Frontal cortex (tissue), 4 donors: ENCODE results near the gene CYP4F11. TPM values are rescaled to one million over a fixed set of nuclear protein-coding genes. Genes with fewer than 3 reads are reported as not detected.
"Not testable (repeated sequence)": the region's sequence is repeated elsewhere in the genome, so short reads cannot be mapped to it uniquely, and the experiment has no call there.

Source experiments
- DNase-seq, 2 donors: peaks; one replicate each; pipeline ENCODE4 v3.0.0; 2012; ENCODE audit warnings: low spot score in 2 of 2
- FAIRE-seq: peaks from 2 replicates; lab custom pipeline; 2012; peaks lifted over from hg19 to GRCh38; lab: Jason Lieb, UNC
- total RNA-seq: library from RNA; depleted of rRNA; stranded (reverse); fragments of >200 nt; gene quantifications from one replicate; pipeline ENCODE4 v1.2.3, GENCODE V29; 2014
- donor health status: control.
- donor health status: control.
- donor health status: control.

The CYP4F11 gene
- total RNA-seq, 1 donor from 2014 or later: not detected

DNA sequence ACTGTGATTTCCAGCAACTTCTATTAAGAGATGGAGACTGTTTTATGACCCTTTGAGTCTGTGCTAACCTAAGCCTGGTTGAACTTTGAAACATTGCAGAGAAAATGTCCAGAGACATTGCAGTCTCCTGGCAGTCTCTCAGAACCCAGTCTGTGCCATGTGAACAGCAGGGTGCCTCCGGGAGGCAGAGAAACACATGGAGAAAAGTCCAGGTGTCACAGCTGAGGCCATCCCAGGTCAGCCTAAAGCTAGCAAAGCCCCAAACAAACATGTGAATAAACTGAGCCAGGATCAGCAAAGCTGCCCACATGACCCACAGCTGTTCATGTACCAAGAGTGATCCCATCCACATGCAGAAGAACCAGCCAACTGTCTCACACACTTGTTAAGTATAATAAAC, 7.8 kb downstream of the CYP4F11 start:
- FAIRE-seq: no peak
- DNase-seq: no peak

DNA sequence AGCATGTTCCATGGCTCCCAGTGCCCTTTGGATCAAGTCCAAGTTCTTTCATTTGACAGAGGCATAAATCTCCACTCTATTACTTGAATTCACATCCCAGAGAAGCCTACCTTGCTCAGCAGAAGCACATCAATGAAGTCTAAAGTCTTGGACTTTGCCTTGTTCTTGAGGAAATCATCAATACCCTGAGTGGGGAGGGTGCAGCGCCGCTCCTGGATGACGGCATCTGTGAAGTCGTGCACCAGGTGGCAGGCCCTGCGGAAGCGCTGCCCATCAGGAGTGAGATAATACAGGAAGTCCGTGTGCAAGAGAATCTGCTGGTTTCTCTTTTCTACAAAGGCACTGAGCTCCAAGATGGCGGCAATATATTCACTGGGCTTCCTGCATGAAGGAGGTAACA, 10.6 kb downstream of the CYP4F11 start:
- DNase-seq (no peak), FAIRE-seq (no peak)

DNA sequence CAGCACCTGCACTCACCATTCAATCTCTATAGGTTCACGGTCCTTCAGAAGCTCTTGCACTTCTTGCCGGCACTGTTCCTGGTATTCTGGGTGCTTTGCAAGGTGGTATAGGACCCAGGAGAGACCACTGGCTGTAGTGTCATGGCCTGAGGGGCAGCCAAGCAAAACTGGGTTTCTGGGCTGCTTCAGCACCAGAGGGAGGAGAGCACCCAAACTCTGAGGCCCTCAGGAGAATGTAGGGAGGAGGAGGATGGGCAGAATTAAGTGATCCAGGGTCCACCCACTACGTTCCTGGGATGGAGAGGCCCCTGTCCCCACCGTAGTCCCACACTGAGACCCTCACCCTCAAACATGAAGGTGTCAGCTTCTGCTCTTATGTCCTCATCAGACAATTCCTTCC, 12.3 kb downstream of the CYP4F11 start:
- no peak for DNase-seq
- no peak for FAIRE-seq

GRCh38 chr19:15919243-15919642, 15.1 kb downstream of the CYP4F11 start:
- FAIRE-seq: no peak

DNA sequence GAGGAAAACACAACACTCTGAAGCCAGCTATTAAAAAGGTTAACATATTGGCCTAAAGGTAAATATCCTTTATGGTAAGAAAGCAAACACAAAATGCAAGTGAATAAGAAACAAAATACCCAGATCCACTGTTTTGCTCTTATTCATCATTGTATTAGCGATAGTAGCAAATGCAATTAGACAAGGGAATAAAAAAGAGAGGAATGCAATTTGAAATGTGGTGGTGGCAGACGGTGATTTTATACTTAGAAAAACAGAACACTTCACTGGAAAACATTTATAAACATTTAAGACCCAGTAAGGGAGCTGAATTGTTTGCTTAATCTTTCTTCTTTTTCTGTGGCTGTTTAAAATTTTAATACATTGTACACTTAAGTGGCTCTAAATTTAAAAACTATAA, 19.2 kb downstream of the CYP4F11 start:
- DNase-seq: no peak
- no peak for FAIRE-seq

More at GRCh38 chr19:15919243-15919642, 15.1 kb downstream of the CYP4F11 start:
- no peak for DNase-seq

DNA sequence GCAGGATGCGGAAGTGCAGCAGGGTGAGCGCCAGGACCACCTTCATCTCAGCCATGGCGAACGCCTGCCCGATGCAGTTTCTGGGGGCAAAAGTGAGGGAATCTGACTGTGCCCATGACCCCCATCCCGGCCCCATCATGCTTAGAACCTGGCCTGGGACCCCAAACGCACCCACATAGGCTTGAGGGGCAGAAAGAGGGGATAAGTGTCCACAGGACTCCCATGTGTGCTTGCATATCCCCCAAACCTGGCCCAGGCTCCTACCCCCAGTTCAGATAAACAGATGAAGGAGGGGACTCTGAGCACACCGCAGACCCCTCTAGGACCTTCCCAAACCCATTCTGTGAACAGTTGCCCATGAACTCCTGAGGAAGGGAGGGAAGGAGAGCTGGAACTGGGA, 20.5 kb downstream of the CYP4F11 start:
- FAIRE-seq (no peak), DNase-seq (no peak)

DNA sequence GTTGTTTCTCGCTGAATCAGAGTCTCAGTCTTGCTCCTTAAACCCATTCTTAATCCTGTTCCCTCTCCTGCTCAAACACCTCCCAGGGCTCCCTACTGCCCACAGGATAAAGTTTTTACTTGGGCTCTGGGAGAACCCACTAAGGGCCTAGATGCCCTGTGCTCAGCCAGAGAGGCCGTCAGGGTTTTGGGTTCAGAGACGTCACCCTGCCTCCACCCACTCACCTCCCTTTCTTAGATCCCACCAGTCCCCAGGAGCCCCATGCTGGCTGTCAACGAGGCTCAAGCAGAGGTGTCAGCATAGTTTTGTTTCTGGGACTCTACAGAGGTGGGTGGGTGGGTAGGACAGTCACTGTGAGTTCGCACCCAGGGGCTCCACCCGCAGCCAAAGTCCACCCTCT, 20.9 kb downstream of the CYP4F11 start:
- DNase-seq: no peak
- FAIRE-seq: no peak

GRCh38 chr19:15911599-15912235, 22.6 kb downstream of the CYP4F11 start:
- DNase-seq (no peak), FAIRE-seq (no peak)

DNA sequence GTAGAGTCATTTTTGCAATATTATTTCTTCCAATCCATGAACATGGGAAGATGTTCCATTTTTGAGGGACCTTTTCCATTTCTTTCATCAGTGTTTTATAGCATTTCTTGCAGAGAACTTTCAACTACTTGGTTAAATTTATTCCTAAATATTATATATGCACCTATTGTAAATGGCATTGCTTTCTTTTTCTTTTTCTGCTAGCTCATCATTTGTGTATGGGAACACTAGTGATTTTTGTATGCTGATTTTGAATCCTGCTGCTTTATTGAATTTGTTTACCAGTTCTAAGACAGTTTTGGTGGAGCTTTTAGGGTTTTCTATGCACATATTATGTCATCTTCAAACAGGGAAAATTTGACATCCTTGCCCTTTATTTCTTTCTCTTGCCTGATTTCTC, 29.3 kb downstream of the CYP4F11 start:
- FAIRE-seq (no peak), DNase-seq (no peak)

- not testable (repeated sequence) for DNase-seq, FAIRE-seq
Observed at GRCh38 chr19:15902898-15903297, 31.4 kb downstream of the CYP4F11 start.

- FAIRE-seq: no peak
- DNase-seq: no peak
Observed at GRCh38 chr19:15902254-15902653, 32.1 kb downstream of the CYP4F11 start.

DNA sequence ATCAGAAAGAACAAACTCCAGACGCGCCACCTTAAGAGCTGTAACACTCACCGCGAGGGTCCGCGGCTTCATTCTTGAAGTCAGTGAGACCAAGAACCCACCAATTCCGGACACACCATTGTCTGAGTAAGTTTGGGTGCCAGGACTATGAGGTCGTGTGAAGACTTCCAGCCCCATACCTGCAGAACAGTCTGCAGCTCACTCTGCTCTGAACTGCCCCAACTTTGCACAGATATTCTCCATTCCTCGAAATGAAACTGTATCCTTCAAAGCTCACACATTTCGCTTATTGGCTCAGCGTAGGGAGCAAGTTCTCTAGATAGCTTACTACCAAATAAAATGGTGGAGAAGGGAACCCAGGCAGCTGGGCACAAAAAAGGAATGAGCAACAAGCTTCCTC, 33.8 kb downstream of the CYP4F11 start:
- FAIRE-seq: no peak
- no peak for DNase-seq

DNA sequence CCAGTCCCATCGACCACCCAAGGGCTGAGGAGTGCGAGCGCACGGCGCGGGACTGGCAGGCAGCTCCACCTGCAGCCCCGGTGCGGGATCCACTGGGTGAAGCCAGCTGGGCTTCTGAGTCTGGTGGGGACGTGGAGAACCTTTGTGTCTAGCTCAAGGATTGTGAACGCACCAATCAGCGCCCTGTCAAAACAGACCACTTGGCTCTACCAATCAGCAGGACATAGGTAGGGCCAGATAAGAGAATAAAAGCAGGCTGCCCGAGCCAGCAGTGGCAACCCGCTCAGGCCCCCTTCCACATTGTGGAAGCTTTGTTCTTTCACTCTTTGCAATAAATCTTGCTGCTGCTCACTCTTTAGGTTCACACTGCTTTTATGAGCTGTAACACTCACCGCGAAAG, 34.3 kb downstream of the CYP4F11 start:
- not testable (repeated sequence) for FAIRE-seq, DNase-seq

DNA sequence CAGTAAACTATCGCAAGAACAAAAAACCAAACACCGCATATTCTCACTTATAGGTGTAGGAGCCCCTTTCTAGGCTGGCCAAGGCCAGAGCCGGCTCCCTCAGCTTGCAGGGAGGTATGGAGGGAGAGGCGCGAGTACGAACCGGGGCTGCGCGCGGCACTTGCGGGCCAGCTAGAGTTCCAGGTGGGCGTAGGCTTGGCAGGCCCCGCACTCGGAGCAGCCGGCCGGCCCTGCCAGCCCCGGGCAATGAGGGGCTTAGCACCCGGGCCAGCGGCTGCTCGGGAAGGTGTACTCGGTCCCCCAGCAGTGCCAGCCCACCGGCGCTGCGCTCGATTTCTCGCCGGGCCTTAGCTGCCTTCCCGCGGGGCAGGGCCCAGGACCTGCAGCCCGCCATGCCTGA, 34.8 kb downstream of the CYP4F11 start:
- FAIRE-seq, DNase-seq: not testable (repeated sequence)

DNA sequence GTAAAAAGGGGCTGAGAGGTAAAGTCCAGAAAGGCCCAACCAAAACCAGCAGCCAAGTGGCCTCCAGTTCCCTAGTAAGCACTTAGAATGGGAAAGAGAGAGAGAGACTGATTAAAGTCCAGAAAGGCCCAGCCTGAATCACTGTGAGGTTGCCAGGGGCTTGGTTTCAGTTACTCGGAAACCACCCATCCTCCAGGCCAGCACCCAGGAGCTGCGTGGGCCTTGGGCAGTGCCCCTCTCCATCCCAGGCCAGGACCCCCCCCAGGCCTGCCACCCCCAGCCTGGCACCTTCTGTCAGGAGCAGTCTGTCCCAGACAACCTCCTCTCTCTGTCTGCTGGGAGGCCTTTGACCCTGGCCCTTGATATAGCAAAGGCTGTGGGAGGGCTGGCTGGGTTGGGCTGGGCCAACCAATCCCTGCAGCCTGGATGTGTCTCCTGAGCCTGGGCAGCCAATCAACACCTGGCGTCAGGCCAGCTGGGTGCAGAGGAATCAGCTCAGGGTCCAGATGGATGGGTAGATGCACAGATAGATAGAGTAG, 36.5 kb downstream of the CYP4F11 start, which contains the start of gene CYP4F2:
CYP4F2 (minus strand) TSS at position 337 of the 539 bp plus-strand sequence. CDS start 463 bp downstream, outside the sequence.
- DNase-seq (no peak), FAIRE-seq (no peak)

DNA sequence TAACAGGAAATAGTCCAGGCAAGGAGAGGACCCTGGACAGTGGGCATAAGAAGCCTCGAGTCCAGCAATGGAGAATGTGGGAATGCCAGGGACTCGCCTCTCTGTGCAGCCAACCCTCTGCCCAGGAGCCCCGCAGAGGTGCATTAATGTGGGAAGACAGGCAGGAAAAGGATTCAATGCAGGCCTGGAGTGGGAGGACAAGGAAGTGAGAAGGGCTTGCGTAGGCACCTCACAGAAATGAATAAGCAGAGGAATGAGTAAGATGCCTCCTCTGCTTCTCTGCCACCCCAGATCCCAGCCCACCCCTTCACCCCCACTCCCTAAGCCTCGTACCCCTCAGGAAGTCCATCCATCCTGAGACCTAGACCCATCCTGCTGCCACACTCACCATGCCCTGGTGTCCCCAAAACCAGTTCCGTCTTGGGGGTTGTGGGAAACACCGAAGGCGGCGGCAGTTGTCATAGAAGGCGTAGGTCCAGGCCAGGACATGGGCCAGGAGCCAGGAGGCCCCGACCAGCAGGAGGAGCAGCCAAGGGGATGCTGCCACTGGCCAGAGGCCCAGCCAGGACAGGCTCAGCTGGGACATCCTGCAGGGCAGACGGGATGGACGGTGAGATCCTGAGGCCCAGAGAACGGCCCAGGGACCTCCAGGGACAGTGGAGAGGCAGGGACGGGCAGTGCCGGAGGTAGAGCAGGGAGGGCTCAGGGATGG, 37.1 kb downstream of the CYP4F11 start:
- DNase-seq (no peak), FAIRE-seq (no peak)

DNA sequence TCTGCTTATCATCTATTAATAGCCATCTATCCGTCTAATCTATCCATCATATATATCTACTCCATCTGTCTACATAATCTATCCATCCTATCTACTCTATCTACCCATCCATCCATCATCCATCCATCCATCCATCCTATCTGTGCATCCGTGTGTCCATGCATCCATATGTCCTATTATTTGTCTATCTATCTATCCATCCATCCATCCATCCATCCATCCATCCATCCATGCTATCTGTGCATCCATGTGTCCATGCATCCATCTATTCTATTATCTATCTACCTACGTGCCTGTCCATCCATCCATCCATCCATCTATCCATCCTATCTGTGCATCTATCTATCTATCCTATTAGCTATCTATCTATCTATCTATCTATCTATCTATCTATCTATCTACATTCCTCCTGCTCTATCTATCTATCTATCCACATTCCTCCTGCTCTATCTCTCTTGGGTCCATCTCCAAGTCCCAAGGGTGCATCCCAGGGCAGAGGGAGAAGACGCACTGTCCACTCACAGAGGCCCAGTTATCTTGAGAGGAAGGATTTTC, 38.4 kb downstream of the CYP4F11 start:
- FAIRE-seq (no peak), DNase-seq (no peak)

- DNase-seq (no peak), FAIRE-seq (no peak)
Observed at GRCh38 chr19:15894359-15894758, 40.0 kb downstream of the CYP4F11 start.

- DNase-seq (no peak), FAIRE-seq (no peak)
Observed at GRCh38 chr19:15893477-15893876, 40.9 kb downstream of the CYP4F11 start.

DNA sequence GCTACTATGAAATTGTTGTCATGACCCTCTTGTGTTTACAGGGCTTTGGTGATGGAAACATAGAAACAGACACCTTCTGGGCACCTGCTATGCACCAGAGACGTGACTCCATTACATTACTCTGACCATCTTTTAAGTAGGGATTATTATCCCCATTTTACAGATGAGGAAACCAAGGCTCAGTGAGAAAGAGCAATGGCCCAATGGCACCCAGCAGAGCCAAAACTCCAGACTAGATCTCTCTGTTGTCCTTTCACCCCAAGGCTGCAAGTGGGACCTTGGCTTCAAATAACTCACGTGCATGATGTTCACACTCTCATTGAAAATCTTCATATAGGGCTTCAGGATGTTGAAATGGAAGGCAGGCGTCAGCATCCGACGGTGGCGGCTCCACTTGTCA, 42.3 kb downstream of the CYP4F11 start:
- DNase-seq (no peak), FAIRE-seq (no peak)

DNA sequence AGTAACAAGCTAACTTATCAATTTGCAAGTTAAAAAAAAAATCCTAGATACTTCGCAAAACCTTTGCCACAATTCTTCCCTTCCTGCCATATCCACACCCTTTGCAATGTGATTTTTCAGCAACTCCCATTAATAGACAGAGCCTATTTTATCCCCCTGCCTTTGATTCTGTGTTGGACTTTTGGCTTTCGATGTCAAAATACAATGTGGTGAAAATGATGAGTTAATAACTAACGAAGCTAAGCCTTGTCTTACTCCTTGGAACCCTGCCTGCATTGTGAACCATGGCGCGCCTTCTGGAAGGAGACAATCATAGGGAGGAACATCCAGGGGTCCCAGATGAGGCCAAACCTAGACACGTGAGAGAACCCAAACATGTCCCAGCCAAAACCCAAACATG, 42.9 kb downstream of the CYP4F11 start:
- FAIRE-seq (no peak), DNase-seq (no peak)
